SKM-1 (cell line): ENCODE data around the gene SYT12.
A peak's percentile ranks its signal among the peaks of the same experiment; 100 is the strongest.

ENCODE experiments used
- DNase-seq: peaks from one replicate; lab custom pipeline; 2025; ENCODE audit not compliant: unreplicated experiment; lab: John Stamatoyannopoulos, UW

SYT12 gene

DNA sequence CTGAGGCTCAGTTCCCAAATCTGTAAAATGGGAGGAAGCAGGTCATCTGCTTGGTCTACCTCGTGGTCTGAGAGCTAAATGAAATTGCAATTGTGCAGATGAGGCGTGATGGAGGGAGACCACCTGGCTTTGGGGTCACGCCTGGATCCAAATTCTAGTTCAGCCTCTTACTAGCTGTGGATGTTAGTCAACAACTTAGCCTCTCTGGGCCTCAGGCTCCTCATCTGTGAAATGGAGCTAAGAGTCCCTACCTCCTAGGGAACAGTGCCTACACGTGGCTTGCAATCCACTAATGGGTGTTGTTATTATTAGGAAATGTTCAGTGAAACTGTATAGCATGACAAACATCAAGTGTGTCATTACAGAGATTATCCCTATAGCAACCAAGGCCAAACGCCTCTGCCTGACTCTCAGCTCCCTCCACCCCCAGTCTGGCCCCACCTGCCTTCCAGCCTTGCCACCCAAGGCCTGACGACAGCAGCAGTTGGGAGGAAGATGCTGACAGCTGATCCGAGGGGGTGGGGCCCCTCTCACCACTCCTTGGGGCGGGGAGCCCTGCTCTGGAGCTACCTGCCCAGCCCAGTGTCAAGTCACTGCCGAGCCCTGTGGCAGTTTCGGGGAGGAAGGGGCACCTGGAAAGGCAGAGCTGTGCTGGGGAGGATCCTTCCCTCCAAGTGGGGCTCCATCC is 32.0 kb downstream of the SYT12 start:
- DNase-seq = no peak

DNA sequence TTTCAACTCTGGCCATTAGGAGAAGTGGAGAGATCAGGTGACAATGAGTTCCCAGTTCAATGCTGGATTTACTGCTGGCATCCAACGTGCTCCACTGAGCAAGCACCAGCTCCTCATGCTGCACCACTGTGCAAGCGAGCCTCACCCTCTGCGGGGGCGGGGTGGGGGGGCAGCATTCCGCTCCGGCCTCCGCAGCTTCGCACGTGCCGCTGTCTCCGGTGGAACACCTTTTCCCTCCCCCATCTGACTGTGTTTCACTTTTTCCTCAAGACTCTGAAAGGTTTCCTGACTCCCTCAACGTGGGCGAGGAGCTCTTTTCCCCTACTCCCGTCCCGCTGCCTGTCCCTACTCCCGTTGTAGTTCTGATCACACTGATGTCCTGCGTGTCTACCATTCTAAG is 32.9 kb downstream of the SYT12 start:
- DNase-seq = no peak

DNA sequence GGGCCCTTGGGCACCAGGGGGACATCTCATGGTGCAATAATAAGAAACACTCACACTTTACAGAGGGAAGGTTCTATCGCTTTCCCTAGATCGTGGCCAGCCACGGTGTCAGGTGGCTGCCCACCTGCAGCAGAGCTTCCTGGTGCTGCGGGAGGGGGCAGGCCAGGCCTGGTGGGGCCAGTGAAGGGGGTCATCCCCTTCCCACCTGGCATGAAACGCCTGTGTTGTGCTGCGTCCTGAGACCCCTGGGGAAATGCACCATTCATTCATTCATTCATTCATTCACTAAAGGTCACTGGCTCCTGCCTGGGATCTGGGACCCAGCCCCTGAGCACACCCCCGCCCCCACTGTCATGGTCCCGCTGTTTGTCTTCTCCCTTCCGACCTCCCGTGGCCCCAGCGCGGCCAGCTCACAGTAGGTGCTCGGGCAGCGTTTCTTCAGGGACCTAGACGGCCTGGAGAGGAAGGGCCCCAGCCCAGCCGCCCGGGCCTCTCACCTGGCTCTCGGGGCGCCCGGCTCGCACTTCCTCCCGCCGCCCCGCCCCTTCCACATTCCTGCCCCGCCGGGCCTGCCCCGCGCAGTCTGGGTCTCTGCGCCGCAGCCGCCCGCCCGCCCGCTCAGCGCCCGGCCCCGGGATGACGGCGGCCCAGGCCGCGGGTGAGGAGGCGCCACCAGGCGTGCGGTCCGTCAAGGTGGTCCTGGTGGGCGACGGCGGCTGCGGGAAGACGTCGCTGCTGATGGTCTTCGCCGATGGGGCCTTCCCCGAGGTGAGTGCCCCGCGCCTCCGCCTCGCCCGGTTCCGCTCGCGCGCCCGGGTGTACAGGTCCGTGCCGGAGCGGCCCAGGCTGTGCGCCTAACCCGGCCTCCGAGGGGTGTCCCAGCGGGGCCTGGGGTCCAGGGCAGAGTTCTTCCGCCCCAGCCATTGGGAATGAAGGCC is 33.6 kb downstream of the SYT12 start, which contains the start of gene RHOD:
TSS of gene RHOD (plus strand) at position 581 of the 938 bp plus-strand sequence. CDS start at position 637, 56 bp downstream.
- no peak for DNase-seq

DNA sequence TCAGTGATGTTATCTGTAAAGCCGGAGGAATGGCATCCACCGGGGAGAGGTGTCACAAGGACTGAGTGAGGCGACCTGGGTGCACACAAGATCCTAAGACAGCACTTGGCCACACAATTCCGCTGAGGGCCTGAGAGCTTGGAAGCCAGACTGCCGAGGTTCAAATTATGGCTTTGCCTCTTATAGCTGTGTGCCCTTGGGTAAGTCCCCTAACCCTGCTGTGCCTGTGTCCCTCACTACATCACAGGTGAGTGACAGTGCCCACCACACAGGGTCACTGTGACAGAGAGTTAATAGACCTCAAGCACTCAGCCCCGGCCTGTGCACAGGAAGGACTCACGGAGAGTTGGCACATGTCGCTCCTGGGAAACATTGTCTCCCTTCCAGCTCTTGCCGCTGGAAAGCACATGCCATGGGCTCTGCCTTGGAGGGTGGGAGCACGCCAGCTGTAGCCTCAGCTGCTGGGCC is 34.3 kb downstream of the SYT12 start:
- no peak for DNase-seq

DNA sequence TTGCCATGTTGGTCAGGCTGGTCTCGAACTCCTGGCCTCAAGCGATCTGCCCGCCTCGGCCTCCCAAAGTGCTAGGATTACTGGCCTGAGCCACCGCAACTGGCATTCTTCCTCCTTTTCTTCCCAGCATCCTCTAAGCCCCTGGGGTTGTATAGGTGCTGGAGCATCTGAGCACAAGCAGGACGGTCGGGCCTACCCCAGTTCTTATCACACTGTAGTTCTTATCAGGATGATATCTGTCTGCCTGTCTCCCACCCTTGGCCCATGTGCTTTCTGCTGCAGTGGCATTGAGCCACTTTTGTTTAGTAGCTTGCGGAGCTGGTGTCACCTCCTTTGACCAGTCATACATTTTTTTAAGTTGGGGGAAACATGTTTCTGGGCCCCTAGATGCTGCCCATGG is 35.6 kb downstream of the SYT12 start:
- DNase-seq = no peak

DNA sequence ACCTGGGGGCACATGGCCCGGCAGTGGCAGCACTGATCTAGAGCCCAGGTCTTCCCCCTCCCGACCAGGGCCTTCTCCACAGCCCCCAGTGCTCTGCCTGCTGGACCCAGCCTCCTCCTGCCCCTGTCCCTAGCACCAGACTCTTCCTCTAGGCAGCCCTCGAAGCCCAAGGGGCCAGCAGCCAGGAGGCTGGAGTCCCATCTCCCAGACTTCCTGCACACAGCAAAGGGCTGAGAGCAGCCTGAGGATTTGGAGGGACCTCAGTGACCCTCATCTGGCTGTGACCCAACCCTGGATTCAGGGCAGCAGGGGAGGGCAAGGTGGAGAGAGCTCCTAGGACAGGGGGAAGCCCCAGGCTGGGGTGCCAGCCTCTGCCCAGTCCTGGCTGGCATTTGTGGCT is 36.7 kb downstream of the SYT12 start:
- no peak for DNase-seq

DNA sequence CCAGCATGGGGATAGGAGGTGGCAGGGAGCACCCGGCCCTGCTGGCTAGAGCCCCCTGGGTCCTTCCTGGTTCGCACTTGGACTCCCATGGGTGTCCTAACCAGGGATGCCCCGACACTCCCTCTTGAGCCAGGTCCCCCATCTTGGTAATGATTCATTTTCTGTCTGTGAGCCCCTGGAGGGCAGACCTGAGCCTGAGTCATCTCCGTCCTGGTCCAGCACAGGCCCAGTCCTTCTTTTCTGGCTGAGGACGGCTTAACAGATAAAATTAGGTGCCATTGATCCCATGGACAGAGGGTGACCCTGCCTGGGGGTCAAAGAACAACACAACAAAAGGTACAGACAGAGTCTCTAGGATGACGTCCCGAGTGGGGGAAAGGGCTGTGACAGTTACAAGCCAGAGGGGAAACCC is 37.2 kb downstream of the SYT12 start:
- no peak for DNase-seq

DNA sequence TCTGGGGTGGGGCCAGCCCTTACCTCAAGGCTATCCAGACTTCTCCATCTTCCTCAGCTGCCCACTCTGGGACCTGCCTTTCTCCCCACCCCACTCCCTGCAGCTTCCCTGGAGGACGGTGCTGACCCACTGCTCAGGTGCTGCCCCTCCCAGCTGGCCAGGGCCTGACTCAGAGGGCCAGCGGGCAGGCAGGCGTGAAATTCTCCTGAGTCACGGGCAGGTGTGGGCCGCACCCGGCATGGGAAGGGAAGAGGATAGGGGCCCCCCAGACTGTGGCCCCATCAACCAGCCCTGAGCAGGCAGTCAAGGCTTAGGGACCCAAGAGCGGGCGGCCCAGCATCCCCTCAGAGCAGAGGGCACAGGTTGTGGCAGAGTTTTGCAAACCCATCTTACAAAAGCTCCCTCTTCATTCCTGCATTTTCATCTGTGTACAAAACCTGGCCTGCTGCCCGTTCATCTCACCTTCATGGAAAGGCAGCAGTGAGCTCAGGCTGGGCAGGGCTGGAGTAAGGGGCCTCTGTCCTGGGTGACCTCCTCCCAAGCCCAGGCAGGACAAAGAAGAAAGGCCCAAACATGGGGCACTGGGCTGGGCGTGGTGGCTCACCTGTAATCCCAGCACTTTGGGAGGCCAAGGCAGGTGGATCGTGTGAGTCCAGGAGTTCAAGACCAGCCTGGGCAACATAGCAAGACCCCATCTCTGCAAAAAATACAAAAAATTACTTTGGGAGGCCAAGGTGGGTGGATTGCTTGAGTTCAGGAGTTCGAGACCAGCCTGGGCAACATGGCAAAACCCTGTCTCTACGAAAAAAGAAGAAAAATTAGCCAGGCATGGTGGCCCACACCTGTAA is 39.8 kb downstream of the SYT12 start:
- no peak for DNase-seq

DNA sequence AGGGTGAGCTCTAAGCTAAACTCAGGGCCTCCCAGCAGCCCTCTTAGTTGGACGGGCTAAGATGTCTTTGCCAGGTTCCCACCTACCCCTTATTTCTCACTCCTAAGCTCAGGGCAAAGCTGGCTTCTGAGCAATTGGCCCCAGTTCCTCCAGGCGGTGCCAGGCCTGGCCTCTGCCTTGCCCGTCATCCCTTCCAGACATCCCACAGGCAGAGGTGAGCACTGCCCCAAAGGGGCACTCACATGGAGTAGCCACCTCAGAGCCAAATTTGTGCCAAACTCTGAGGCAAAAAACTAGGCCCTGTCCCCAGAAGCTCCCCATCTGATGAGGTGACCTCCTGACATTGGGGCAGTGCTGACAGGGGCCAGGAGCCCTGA is 43.4 kb downstream of the SYT12 start:
- no peak for DNase-seq

DNA sequence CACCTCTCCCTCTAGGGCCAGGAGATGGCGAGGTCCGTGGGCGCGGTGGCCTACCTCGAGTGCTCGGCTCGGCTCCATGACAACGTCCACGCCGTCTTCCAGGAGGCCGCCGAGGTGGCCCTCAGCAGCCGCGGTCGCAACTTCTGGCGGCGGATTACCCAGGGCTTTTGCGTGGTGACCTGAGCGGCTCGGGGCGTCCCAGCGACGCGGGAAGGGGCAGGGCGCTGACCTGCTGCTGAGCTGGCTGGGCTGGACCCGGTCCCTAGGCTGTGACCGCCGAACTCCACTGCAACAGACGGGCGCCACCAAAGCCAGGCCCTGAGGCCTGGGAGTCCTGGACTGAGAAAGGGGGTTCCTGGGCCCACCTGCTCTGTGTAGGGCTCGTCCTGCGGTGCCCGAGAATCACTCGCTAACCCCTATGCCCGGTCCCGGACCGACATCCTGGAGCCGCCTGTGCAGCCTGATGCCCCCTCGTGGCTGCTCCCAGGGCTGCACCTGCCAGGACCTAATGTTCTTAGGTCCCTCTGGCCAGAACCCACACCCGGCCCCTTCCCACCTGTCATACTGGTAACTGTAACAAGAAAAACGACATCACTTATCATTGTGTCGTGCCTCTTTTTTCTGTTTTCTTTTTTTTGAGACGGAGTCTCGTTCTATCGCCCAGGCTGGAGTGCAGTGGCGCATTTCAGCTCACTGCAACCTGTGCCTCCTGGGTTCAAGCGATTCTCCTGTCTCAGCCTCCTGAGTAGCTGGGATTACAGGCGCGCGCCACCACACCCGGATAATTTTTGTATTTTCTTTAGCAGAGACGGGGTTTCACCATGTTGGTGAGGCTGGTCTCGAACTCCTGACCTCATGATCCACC is 48.7 kb downstream of the SYT12 start:
- peak; percentile 43 for DNase-seq

DNA sequence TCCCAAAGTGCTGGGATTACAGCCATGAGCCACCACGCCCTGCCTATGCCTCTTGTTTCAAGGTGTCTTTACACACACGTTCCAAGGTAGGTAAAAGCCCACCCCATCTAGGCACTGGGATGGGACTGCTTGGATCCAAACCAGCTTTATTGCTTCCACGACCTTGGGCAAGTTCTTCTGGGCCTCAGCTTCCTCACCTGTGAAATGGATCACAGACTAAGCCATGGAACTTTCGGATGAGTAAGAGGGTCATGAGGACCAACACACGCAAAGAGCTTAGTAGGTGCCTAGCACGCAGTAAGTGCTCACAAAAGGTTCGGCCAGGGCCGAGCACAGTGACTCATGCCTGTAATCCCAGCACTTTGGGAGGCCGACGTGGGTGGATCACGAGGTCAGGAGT is 49.4 kb downstream of the SYT12 start:
- no peak for DNase-seq

DNA sequence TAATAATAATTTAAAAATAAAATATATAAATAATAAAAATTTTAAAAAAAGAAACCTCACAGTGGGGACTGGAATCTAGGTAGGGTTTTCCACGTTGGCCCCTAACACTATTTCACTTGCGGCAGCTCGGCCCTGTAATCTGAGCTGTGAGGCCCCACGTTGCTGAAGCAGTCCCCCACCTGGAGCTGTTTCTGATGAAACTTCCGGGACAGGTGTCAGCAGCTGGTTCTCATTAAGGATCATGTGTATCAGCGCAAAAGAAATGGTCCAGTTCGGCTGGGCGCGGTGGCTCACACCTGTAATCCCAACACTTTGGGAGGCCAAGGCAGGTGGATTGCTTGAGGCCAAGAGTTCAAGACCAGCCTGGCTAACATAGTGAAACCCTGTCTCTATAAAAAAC is 51.0 kb downstream of the SYT12 start:
- DNase-seq = no peak

DNA sequence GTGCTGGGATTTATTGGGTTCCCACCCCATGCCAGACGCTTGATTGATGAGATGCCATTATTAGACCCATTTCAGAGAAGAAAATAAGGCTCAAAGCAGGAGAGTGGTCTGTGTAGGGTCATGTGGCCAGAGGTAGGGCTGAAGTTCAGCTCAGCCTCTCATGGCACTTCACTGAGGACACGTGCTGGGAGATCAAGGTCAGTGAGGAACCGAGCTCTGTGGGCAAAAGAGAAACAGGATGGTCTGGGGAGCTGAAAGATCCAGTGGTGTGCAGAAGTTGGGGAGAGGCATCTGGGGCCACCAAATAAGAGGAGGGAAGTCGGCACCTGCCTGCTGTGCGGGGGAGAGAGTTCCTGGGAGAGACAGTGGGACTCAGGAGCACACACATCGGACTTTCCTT is 53.3 kb downstream of the SYT12 start:
- DNase-seq = no peak

DNA sequence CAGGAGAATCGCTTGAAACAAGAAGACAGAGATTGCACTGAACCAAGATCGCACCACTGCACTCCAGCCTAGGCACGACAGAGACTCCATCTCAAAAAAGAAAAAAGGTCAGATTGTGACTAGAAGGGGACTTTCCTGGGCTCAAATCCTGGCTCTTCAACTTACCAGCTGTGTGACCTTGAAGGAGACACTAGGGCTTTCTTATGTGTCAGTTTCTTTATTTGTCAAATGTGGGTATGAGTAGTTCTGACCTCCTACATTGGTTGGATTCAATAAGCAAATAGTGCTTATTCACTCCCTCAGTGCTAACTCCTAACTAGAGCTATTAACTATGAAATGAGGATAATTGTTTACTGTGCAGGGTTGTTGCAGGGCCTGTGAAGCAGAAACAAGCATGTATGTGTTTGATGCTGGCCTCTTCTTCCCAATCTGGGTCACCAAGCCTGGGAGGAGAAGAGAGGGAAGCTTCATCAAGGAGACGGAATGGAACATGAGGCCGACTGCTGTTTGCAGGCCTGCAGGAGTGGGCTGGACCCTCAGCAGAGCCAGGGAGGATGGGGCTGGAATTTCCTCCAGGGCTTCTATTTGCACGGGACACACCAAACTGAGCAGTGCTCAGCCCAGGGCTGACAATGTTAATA is 56.3 kb downstream of the SYT12 start:
- no peak for DNase-seq

DNA sequence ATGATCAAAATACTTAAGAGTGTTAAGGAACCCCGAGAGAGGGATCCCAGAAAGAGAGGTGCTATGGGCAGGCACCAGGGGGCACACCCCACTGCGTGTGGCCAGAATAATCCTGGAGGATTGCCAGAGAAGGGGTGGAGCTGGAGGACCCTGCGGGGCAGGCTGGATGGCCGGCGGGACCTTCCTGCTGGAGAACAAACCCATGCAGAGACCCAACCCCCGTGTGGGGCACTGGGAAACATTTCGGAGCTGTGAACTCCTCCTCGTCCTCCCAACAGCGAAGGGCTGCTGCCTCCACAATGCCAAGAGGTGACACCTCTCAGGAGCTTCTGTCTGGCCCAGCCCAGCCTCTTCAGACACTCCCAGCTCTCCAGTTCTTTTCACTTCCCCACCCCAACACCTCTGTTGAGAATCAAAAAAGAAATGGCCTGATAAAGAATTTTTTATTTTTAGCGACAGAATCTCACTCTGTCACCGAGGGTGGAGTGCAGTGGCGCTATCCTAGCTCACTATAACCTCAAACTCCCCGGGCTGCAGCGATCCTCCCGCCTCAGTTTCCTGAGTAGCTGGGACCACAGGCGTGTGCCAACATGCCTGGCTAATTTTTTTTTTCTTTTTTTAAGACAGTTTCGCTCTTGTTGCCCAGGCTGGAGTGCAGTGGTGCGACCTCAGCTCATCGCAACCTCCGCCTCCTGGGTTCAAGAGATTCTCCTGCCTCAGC is 59.3 kb downstream of the SYT12 start:
- no peak for DNase-seq

DNA sequence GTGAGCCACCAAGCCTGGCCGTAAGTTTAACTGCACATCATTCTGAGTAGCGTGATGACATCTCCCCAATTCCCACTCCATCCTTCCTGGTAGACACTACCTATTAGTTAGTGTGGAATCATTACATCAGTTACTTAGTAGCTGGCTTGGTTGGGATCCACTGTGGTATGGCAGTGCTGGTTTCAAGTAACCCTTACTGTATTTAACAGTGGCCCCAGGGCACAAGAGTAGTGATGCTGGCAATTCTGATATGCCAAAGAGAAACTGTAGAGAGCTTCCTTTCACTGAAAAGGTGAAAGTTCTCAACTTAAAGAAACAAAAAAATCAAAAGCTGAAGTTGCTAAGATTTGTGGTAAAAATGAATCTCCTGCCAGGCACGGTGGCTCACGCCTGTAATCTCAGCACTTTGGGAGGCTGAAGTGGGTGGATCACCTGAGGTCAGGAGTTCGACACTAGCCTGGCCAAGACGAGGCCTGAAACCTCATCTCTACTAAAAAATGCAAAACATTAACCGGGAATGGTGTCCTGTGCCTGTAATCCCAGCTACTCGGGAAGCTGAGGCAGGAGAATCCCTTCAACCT is 60.9 kb downstream of the SYT12 start:
- DNase-seq = no peak

DNA sequence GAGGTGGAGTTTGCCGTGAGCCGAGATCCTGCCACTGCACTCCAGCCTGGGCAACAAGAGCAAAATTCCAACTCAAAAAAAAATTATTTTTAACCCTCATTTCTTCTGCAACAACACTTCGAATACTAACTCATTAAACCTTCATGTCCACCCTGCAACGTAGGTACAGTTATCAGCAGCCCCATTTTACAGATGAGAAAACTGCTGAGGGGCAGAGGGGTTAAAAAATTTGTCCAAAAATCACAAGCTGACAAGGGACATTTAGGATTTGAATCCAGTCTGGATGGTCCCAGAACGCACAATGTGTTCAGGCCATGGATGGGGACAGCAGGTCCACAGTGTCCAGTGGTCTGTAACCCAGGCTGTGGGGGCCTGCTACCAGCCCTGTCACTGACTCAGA is 62.7 kb downstream of the SYT12 start:
- DNase-seq = no peak

DNA sequence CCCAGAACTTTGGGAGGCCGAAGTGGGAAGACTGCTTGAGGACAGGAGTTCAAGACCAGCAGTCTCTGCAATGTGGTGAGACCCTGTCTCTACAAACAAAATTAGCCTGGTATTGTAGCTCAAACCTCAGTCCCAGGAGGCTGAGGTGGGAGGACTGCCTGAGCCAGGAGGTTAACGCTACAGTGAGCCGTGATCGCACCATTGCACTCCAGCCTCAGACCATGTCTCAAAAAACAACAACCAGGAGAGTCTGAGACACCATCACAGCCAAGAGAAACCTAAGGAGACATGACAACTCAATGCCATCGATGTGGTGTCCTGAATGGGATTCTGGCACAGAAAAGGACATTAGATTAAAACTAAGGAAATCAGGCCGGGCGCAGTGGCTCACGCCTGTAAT is 67.8 kb downstream of the SYT12 start:
- DNase-seq = no peak

DNA sequence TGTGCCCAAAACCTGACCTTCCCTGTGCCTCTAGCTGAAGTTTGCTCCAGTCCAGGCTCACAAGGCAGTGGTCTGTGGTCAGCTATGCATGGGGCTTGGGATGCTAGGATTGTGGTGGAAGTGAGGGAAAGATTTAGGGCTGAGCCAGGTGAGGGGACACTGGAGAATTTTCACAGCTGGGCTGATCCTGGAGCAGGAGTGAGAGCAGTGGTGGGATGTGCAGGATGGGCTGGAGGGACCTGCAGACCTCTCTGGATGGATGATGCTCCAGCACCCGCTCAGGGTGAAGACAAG is 72.2 kb downstream of the SYT12 start:
- DNase-seq = no peak
